ENCODE measurements around the gene STIM1. TPM values are rescaled to one million over a fixed set of nuclear protein-coding genes. Genes with fewer than 3 reads are reported as not detected.

STIM1 gene
- total RNA-seq, 1 experiment from 2014 or later, result 9.0 TPM

DNA sequence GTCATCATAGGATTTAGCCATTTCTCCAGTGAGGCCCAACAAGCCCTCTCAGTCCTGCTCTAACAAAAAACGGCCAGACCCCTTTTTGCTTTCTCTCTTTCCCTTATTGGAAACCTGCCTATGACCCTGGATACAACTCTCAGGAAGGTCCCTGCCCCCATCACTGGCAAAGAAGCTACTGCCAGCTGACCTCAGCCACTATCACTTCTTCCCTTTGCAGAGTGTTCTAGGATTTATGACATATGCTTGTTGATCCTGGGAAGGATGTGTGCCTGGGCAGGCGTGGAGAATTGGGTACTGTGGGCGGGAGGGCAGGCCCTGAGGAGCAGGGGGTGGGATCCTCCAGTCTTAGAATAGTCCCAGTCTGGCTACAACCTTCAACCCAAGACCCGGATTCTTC lies 39.6 kb upstream of the STIM1 start:
- H2AFZ ChIP-seq (ENCODE audit: low read length), result no peak overlapping the region
- H3K27ac ChIP-seq (ENCODE audit: low read length), result no peak overlapping the region
- H3K4me2 ChIP-seq (ENCODE audit: low read depth, low read length, poor library complexity, severe bottlenecking), result no peak overlapping the region
- no peaks in the 10 kb centered on the region for H3K27me3 ChIP-seq (ENCODE audit: low read length)
- H3K36me3 ChIP-seq (ENCODE audit: insufficient read depth, low read length), result no peaks in the 10 kb centered on the region
- no peaks in the 10 kb centered on the region for H3K9me2 ChIP-seq (replicated peaks; ENCODE audit: insufficient read depth, low read length)
- no peaks in the 10 kb centered on the region; the same call in 1 of the 2 replicates for H3K79me2 ChIP-seq (ENCODE audit: low read length)
- no peaks in the 10 kb centered on the region for H3K4me1 ChIP-seq (ENCODE audit: low read length)
- H3K9ac ChIP-seq (ENCODE audit: low read length), result no peak overlapping the region
- H4K20me1 ChIP-seq (ENCODE audit: insufficient read depth, low read depth, low read length), result no peaks in the 10 kb centered on the region
- H3K4me3 ChIP-seq (ENCODE audit: low read length), result no peak overlapping the region
- DNase-seq, result no peak
- H3K9me3 ChIP-seq (ENCODE audit: low read length), result no peaks in the 10 kb centered on the region

DNA sequence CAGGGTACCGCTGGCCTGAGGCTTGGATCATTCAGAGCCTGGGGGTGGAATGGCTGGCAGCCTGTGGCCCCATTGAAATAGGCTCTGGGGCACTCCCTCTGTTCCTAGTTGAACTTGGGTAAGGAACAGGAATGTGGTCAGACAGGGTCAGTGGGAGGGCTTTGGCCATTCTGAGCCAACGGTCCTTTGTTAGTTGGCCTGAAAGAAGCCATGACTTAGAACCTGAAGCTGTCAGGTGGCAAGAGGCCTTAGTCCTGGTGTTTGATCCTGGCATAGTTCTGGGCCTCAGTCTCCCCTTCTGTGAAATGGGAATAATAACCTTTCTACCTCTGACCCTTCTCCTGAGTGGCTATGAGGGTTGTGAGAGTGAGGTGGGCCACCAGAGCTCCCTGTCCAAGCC lies 38.8 kb upstream of the STIM1 start:
- no peaks in the 10 kb centered on the region for H3K4me1 ChIP-seq (ENCODE audit: low read length)

DNA sequence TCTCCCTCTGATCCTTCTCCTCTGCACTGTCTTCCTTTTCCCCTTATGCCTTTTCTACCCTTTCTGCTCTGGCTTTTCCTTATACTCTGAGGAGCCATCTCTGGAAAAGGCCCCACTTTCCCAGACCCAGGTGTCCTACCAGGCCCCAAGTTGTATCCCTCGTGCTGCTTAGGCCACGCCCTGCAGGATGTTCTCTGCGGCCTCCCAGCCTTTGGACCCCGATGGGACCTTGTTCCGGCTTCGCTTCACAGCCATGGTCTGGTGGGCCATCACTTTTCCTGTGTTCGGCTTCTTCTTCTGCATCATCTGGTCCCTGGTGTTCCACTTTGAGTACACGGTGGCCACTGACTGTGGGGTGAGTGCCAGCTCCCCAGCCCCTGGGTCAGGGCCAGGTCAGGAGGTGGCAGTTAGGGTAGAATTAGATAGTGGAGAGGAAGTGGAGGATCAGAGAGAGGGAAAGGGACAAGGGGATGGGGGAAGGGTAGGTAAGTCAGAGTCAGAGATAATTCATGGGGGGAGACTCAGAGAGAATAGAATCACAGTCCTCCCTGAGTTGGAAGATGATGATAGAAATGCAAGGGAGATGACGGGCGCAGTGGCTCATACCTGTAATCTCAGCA lies 38.2 kb upstream of the STIM1 start:
- Histone ChIP-seq H3K9me2 (replicated peaks; ENCODE audit: insufficient read depth, low read length) (no peaks in the 10 kb centered on the region), H3K9ac (ENCODE audit: low read length) (no peak overlapping the region), H3K27ac (ENCODE audit: low read length) (no peak overlapping the region), H3K79me2 (ENCODE audit: low read length) (no peaks in the 10 kb centered on the region), H3K4me2 (ENCODE audit: low read depth, low read length, poor library complexity, severe bottlenecking) (no peak overlapping the region), H4K20me1 (ENCODE audit: insufficient read depth, low read depth, low read length) (no peaks in the 10 kb centered on the region), H3K36me3 (ENCODE audit: insufficient read depth, low read length) (no peaks in the 10 kb centered on the region), H3K9me3 (ENCODE audit: low read length) (no peaks in the 10 kb centered on the region), H3K4me1 (ENCODE audit: low read length) (no peaks in the 10 kb centered on the region), H2AFZ (ENCODE audit: low read length) (no peak overlapping the region), H3K4me3 (ENCODE audit: low read length) (no peak overlapping the region), H3K27me3 (ENCODE audit: low read length) (no peaks in the 10 kb centered on the region)
- DNase-seq, result no peak

More for the DNA sequence above, 38.8 kb upstream of the STIM1 start:
- no peaks in the 10 kb centered on the region for H3K9me3 ChIP-seq (ENCODE audit: low read length)
- no peak overlapping the region for H3K27ac ChIP-seq (ENCODE audit: low read length)
- H4K20me1 ChIP-seq (ENCODE audit: insufficient read depth, low read depth, low read length), result no peaks in the 10 kb centered on the region
- H3K9ac ChIP-seq (ENCODE audit: low read length), result no peak overlapping the region
- DNase-seq, result no peak
- H3K9me2 ChIP-seq (replicated peaks; ENCODE audit: insufficient read depth, low read length), result no peaks in the 10 kb centered on the region
- no peaks in the 10 kb centered on the region; the same call in 1 of the 2 replicates for H3K79me2 ChIP-seq (ENCODE audit: low read length)
- H3K36me3 ChIP-seq (ENCODE audit: insufficient read depth, low read length), result no peaks in the 10 kb centered on the region
- no peak overlapping the region for H3K4me2 ChIP-seq (ENCODE audit: low read depth, low read length, poor library complexity, severe bottlenecking)
- H3K27me3 ChIP-seq (ENCODE audit: low read length), result no peaks in the 10 kb centered on the region
- H2AFZ ChIP-seq (ENCODE audit: low read length), result no peak overlapping the region
- no peak overlapping the region for H3K4me3 ChIP-seq (ENCODE audit: low read length)

DNA sequence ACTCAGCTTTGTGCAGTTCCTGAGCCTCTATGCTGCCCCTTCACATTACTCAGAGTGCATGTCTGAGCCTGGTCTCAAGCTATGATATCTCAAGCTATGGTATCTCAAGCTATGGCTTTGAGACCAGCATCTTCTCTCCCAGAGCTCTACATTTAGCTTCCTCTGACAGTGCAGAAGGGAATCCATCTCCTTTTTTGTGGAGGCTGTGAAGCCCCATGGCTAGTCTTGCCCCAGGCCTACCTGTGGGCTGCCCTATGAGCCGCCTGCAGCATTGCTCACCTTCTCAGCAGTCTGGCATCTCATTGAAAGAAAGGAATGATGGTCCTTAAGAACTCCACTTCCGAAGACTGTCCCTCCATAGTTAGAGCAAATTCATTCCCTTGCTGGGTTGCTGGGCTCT lies 34.5 kb upstream of the STIM1 start:
- DNase-seq, result no peak
- no peak overlapping the region for H3K9ac ChIP-seq (ENCODE audit: low read length)

DNA sequence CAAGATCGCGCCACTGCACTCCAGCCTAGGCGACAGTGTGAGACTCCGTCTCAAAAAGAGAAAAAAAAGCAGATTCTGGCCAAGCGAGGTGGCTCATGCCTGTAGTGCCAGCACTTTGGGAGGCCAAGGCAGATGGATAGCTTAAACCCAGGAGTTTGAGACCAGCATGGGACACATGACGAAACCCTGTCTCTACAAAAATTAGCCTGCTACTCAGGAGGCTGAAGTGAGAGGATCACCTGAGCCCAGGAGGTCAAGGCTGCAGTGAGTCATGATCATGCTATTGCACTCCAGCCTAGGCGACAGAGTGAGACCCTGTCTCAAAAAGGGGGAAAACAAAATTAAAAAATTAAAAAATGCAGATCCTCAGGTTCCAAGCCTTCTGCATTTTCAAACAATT lies 33.2 kb upstream of the STIM1 start:
- Histone ChIP-seq H3K4me1 (ENCODE audit: low read length) (peaks cover 26% of the 10 kb centered on the region), H2AFZ (ENCODE audit: low read length) (no peak overlapping the region), H3K79me2 (ENCODE audit: low read length) (no peaks in the 10 kb centered on the region), H3K4me2 (ENCODE audit: low read depth, low read length, poor library complexity, severe bottlenecking) (no peak overlapping the region), H3K36me3 (ENCODE audit: insufficient read depth, low read length) (no peaks in the 10 kb centered on the region; the same call in 1 of the 2 replicates), H4K20me1 (ENCODE audit: insufficient read depth, low read depth, low read length) (no peaks in the 10 kb centered on the region), H3K27me3 (ENCODE audit: low read length) (no peaks in the 10 kb centered on the region), H3K9me3 (ENCODE audit: low read length) (no peaks in the 10 kb centered on the region), H3K9ac (ENCODE audit: low read length) (no peak overlapping the region), H3K9me2 (replicated peaks; ENCODE audit: insufficient read depth, low read length) (no peaks in the 10 kb centered on the region), H3K27ac (ENCODE audit: low read length) (no peak overlapping the region), H3K4me3 (ENCODE audit: low read length) (no peak overlapping the region)
- no peak for DNase-seq

More for the DNA sequence above, 34.5 kb upstream of the STIM1 start:
- H3K4me1 ChIP-seq (ENCODE audit: low read length), result peaks cover 12% of the 10 kb centered on the region
- no peaks in the 10 kb centered on the region for H3K9me3 ChIP-seq (ENCODE audit: low read length)
- H3K79me2 ChIP-seq (ENCODE audit: low read length), result no peaks in the 10 kb centered on the region
- no peak overlapping the region for H3K27ac ChIP-seq (ENCODE audit: low read length)
- no peak overlapping the region for H2AFZ ChIP-seq (ENCODE audit: low read length)
- no peak overlapping the region for H3K4me3 ChIP-seq (ENCODE audit: low read length)
- no peak overlapping the region for H3K4me2 ChIP-seq (ENCODE audit: low read depth, low read length, poor library complexity, severe bottlenecking)
- no peaks in the 10 kb centered on the region; the same call in 1 of the 2 replicates for H3K36me3 ChIP-seq (ENCODE audit: insufficient read depth, low read length)
- H4K20me1 ChIP-seq (ENCODE audit: insufficient read depth, low read depth, low read length), result no peaks in the 10 kb centered on the region
- no peaks in the 10 kb centered on the region for H3K9me2 ChIP-seq (replicated peaks; ENCODE audit: insufficient read depth, low read length)
- H3K27me3 ChIP-seq (ENCODE audit: low read length), result no peaks in the 10 kb centered on the region

DNA sequence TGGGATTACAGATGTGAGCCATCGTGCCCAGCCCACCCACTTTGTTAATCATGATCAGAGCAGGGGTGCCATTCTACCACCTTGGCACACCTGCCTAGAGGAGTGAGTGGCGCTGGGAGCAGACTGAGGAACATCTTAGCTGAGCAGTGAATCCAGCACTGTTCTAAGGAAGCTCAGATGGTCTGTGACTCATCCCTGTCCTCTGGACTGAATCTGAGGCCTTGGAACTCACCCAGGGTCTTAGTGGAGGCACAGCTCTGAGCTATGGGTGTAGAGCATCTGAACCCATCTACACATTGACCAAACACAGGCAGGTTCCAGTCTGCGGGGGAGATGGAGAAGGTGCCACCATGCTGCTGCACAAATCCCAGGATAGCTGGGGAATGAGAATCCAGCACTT lies 32.2 kb upstream of the STIM1 start:
- no peak for DNase-seq
- H3K27me3 ChIP-seq (ENCODE audit: low read length), result no peaks in the 10 kb centered on the region
- H3K27ac ChIP-seq (ENCODE audit: low read length), result no peak overlapping the region
- H3K9ac ChIP-seq (ENCODE audit: low read length), result no peak overlapping the region
- H3K4me1 ChIP-seq (ENCODE audit: low read length), result peaks cover 32% of the 10 kb centered on the region
- no peak overlapping the region for H2AFZ ChIP-seq (ENCODE audit: low read length)
- H3K79me2 ChIP-seq (ENCODE audit: low read length), result peaks cover 2% of the 10 kb centered on the region; the same call in 1 of the 2 replicates
- H3K9me3 ChIP-seq (ENCODE audit: low read length), result no peaks in the 10 kb centered on the region
- H3K36me3 ChIP-seq (ENCODE audit: insufficient read depth, low read length), result no peaks in the 10 kb centered on the region; the same call in 1 of the 2 replicates
- no peaks in the 10 kb centered on the region for H4K20me1 ChIP-seq (ENCODE audit: insufficient read depth, low read depth, low read length)
- H3K4me3 ChIP-seq (ENCODE audit: low read length), result no peak overlapping the region
- H3K9me2 ChIP-seq (replicated peaks; ENCODE audit: insufficient read depth, low read length), result no peaks in the 10 kb centered on the region
- no peak overlapping the region for H3K4me2 ChIP-seq (ENCODE audit: low read depth, low read length, poor library complexity, severe bottlenecking)

DNA sequence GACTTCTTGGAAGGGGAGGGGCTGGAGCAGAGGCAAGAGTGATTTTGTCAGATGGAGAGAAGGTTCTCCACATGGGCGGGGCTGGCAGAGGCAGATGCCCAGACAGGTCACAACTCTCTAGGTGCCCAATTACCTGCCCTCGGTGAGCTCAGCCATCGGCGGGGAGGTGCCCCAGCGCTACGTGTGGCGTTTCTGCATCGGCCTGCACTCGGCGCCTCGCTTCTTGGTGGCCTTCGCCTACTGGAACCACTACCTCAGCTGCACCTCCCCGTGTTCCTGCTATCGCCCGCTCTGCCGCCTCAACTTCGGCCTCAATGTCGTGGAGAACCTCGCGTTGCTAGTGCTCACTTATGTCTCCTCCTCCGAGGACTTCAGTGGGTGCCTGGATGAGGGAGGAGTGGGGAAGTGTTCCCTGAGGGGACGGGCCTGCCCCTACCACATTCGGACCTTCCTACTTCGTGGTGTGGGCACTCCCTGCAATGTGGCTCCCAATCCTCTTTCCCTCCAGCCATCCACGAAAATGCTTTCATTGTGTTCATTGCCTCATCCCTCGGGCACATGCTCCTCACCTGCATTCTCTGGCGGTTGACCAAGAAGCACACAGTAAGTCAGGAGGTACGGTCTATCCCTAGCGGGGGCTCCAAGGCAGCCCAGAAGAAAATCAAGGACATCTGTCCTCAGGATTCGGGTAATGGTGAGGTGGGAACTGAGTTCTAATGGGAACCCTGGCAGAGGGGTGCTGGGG lies 31.5 kb upstream of the STIM1 start:
- H3K9ac ChIP-seq (ENCODE audit: low read length), result no peak overlapping the region
- H3K27ac ChIP-seq (ENCODE audit: low read length), result no peak overlapping the region
- no peaks in the 10 kb centered on the region for H4K20me1 ChIP-seq (ENCODE audit: insufficient read depth, low read depth, low read length)
- H3K79me2 ChIP-seq (ENCODE audit: low read length), result peaks cover 3% of the 10 kb centered on the region; the same call in 1 of the 2 replicates
- no peaks in the 10 kb centered on the region for H3K9me2 ChIP-seq (replicated peaks; ENCODE audit: insufficient read depth, low read length)
- no peaks in the 10 kb centered on the region for H3K9me3 ChIP-seq (ENCODE audit: low read length)
- no peaks in the 10 kb centered on the region for H3K27me3 ChIP-seq (ENCODE audit: low read length)
- no peak for DNase-seq
- H3K4me2 ChIP-seq (ENCODE audit: low read depth, low read length, poor library complexity, severe bottlenecking), result no peak overlapping the region
- H3K36me3 ChIP-seq (ENCODE audit: insufficient read depth, low read length), result no peaks in the 10 kb centered on the region; the same call in 1 of the 2 replicates
- H3K4me3 ChIP-seq (ENCODE audit: low read length), result no peak overlapping the region
- no peak overlapping the region for H2AFZ ChIP-seq (ENCODE audit: low read length)
- H3K4me1 ChIP-seq (ENCODE audit: low read length), result peaks cover 32% of the 10 kb centered on the region

DNA sequence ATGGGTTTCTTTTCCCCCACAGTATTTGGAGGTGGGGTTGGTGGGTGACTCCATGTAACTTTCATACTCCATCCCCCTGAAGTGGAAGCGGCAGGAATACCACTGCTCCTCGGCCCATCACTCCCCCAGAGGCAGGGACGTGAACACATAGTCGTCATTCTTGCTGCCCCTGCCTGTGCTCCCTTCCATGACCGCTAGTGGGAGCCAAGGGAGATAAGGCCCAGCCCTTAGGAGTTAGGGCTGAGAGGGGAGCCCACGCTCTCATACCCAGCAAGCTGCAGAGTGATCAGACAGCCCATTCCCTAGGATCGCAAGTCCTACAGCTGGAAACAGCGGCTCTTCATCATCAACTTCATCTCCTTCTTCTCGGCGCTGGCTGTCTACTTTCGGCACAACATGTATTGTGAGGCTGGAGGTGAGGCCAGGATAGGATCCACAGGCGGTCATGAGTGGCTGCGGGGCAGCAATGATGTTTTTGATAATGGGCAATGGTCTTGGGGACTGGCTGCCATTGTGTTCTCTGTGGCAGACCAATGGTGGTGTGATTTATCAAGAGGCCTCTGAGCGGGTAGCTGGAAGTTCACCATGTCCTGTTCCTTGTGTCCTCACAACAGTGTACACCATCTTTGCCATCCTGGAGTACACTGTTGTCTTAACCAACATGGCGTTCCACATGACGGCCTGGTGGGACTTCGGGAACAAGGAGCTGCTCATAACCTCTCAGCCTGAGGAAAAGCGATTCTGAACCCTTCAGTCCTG lies 30.6 kb upstream of the STIM1 start:
- no peak overlapping the region for H3K4me3 ChIP-seq (ENCODE audit: low read length)
- no peak overlapping the region for H3K9ac ChIP-seq (ENCODE audit: low read length)
- no peaks in the 10 kb centered on the region for H3K9me3 ChIP-seq (ENCODE audit: low read length)
- peak overlapping the region; percentile 66 for H3K27ac ChIP-seq (ENCODE audit: low read length)
- no peak overlapping the region for H3K4me2 ChIP-seq (ENCODE audit: low read depth, low read length, poor library complexity, severe bottlenecking)
- DNase-seq, result peak; percentile 96
- peaks cover 32% of the 10 kb centered on the region for H3K4me1 ChIP-seq (ENCODE audit: low read length)
- no peaks in the 10 kb centered on the region for H4K20me1 ChIP-seq (ENCODE audit: insufficient read depth, low read depth, low read length)
- no peaks in the 10 kb centered on the region for H3K9me2 ChIP-seq (replicated peaks; ENCODE audit: insufficient read depth, low read length)
- H3K79me2 ChIP-seq (ENCODE audit: low read length), result peaks cover 6% of the 10 kb centered on the region; the same call in 1 of the 2 replicates
- H2AFZ ChIP-seq (ENCODE audit: low read length), result no peak overlapping the region
- H3K27me3 ChIP-seq (ENCODE audit: low read length), result no peaks in the 10 kb centered on the region
- no peaks in the 10 kb centered on the region; the same call in 1 of the 2 replicates for H3K36me3 ChIP-seq (ENCODE audit: insufficient read depth, low read length)
